ENCODE results near the gene CEP20. TPM values are rescaled to one million over a fixed set of nuclear protein-coding genes. Genes with fewer than 3 reads are reported as not detected.

Gene CEP20
- total RNA-seq, 2 experiments from 2014 or later = 34.5 to 39.0 TPM

GRCh38 chr16:15898654-15899053, 10.3 kb upstream of the CEP20 start:
- ChIA-PET POLR2A (interaction anchor here (1.2 kb wide), 1 partner anchor 10 kb away, joined by 7 read pairs; the partner anchor contains the start of gene CEP20), CTCF (no interaction called here)
- Mint-ChIP-seq H3K4me3 (no peak overlapping the region), H3K27me3 (no peaks in the 10 kb centered on the region), H3K9me3 (no peaks in the 10 kb centered on the region), H3K27ac (no peak overlapping the region), H3K36me3 (ENCODE audit: low read depth) (no peaks in the 10 kb centered on the region), H3K4me1 (ENCODE audit: low read depth) (peaks cover 23% of the 10 kb centered on the region)
- ATAC-seq (no peak), DNase-seq (no peak)
- intact Hi-C loops (cut with micrococcal nuclease) = no loop called here
- TF ChIP-seq, protein P1, sequence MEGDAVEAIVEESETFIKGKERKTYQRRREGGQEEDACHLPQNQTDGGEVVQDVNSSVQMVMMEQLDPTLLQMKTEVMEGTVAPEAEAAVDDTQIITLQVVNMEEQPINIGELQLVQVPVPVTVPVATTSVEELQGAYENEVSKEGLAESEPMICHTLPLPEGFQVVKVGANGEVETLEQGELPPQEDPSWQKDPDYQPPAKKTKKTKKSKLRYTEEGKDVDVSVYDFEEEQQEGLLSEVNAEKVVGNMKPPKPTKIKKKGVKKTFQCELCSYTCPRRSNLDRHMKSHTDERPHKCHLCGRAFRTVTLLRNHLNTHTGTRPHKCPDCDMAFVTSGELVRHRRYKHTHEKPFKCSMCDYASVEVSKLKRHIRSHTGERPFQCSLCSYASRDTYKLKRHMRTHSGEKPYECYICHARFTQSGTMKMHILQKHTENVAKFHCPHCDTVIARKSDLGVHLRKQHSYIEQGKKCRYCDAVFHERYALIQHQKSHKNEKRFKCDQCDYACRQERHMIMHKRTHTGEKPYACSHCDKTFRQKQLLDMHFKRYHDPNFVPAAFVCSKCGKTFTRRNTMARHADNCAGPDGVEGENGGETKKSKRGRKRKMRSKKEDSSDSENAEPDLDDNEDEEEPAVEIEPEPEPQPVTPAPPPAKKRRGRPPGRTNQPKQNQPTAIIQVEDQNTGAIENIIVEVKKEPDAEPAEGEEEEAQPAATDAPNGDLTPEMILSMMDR (IDR thresholded peaks at IDR 0.05) = no peak

GRCh38 chr16:15897834-15898254, 9.4 kb upstream of the CEP20 start:
- intact Hi-C loops (cut with micrococcal nuclease) = no loop called here
- TF ChIP-seq, protein P1 (IDR thresholded peaks at IDR 0.05) = no peak
- CTCF ChIA-PET = no interaction called here
- peak; percentile 67 for DNase-seq
- POLR2A ChIA-PET = interaction anchor here (1.2 to 1.4 kb wide), 2 partner anchors 9 to 10 kb away, joined by 7 read pairs; partner anchors contain the start of gene CEP20
- H3K36me3 Mint-ChIP-seq (ENCODE audit: low read depth) = no peaks in the 10 kb centered on the region
- H3K4me1 Mint-ChIP-seq (ENCODE audit: low read depth) = peaks cover 23% of the 10 kb centered on the region
- H3K4me3 Mint-ChIP-seq = no peak overlapping the region
- peak; percentile 90 for ATAC-seq
- H3K27me3 Mint-ChIP-seq = no peaks in the 10 kb centered on the region
- H3K27ac Mint-ChIP-seq = peak overlapping the region; percentile 69
- H3K9me3 Mint-ChIP-seq = no peaks in the 10 kb centered on the region

DNA sequence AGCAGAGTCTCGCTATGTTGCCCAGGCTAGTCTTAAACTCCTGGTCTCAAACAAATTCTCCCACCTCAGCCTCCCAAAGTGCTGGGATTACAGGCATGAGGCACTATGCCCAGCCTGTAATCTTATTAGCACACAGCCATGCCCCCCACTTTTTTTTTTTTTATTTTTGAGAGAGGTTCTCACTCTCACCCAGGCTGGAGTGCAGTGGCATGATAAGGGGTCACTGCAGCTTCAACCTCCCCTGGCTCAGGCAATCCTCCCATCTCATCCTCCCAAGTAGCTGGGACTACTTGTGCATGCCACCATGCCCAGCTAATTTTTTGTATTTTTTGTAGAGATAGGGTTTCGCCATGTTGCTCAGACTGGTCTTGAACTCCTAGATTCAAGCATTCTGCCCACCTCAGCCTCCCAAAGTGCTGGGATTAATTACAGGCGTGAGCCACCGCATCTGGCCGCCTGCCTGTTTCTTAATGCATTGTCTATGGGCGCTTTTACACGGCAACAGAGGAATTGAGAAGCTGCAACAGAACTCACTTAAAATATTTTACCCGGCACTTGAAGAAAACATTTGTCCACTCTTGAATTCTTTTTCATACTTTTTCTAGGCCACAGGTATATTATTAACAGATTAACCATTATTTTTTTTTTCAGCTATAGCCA, 8.8 kb upstream of the CEP20 start:
- H3K27me3 Mint-ChIP-seq = no peaks in the 10 kb centered on the region
- CTCF ChIA-PET = no interaction called here
- no peak overlapping the region for H3K4me3 Mint-ChIP-seq
- H3K27ac Mint-ChIP-seq = no peak overlapping the region
- DNase-seq (no peak), ATAC-seq (no peak)
- peaks cover 23% of the 10 kb centered on the region for H3K4me1 Mint-ChIP-seq (ENCODE audit: low read depth)
- H3K36me3 Mint-ChIP-seq (ENCODE audit: low read depth) = no peaks in the 10 kb centered on the region
- POLR2A ChIA-PET = interaction anchor here (1.4 kb wide), 1 partner anchor 9 kb away, joined by 7 read pairs; the partner anchor contains the start of gene CEP20
- no peaks in the 10 kb centered on the region for H3K9me3 Mint-ChIP-seq
- TF ChIP-seq, protein P1 (IDR thresholded peaks at IDR 0.05) = no peak
- intact Hi-C loops (cut with micrococcal nuclease) = no loop called here

GRCh38 chr16:15894571-15895374, 6.4 kb upstream of the CEP20 start:
- POLR2A ChIA-PET = interaction anchor here (0.6 kb wide), 1 partner anchor 75 kb away, joined by 4 read pairs; no protein-coding TSS in a partner anchor
- CTCF ChIA-PET = no interaction called here
- intact Hi-C loops (cut with micrococcal nuclease) = no loop called here
- peak; percentile 40 for ATAC-seq
- Mint-ChIP-seq H3K27ac (no peak overlapping the region), H3K4me3 (no peak overlapping the region), H3K27me3 (no peaks in the 10 kb centered on the region), H3K4me1 (ENCODE audit: low read depth) (peaks cover 21% of the 10 kb centered on the region), H3K9me3 (no peaks in the 10 kb centered on the region), H3K36me3 (ENCODE audit: low read depth) (no peaks in the 10 kb centered on the region)
- DNase-seq = no peak
- TF ChIP-seq, protein P1 (IDR thresholded peaks at IDR 0.05) = no peak

DNA sequence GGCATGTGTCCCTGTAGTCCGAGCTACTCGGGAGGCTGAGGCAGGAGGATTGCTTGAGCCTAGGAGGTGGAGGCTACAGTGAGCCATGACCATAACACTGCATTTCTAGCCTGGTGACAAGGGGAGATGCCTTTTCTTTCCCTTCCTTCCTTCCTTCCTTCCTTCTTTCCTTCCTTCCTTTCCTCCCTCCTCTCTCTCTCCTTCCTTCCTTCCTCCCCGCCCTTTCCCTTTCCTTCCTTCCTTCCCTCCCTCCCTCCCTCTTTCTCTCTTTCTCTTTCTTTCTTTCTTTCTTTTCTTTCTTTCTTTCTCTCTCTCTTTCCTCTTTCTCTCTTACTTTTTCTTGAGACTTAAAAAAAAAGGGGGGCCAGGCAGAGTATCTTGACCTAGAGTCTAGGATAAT, 3.1 kb upstream of the CEP20 start:
- Mint-ChIP-seq H3K27ac (no peak overlapping the region), H3K4me3 (no peak overlapping the region), H3K4me1 (ENCODE audit: low read depth) (peaks cover 18% of the 10 kb centered on the region), H3K36me3 (ENCODE audit: low read depth) (peaks cover 3% of the 10 kb centered on the region), H3K9me3 (no peaks in the 10 kb centered on the region), H3K27me3 (no peaks in the 10 kb centered on the region)
- DNase-seq (no peak), ATAC-seq (no peak)
- ChIA-PET CTCF (no interaction called here), POLR2A (no interaction called here)
- intact Hi-C loops (cut with micrococcal nuclease) = no loop called here
- TF ChIP-seq, protein P1 (IDR thresholded peaks at IDR 0.05) = no peak

Data from activated CD8-positive, alpha-beta T cell treated with anti-CD3 and anti-CD28 coated beads for 36 hours (primary cell).